Activated CD8-positive, alpha-beta memory T cell treated with anti-CD3 and anti-CD28 coated beads, Interleukin-2, amount 50 U/mL, for 24 hours (primary cell): ENCODE data around the gene EPHA6.
"Not testable (repeated sequence)": the region's sequence is repeated elsewhere in the genome, so short reads cannot be mapped to it uniquely, and the experiment has no call there.

Experiments used
- DNase-seq: peaks from one replicate; pipeline ENCODE4 v3.0.0-alpha.2; 2020; ENCODE audit errors: extremely low read depth

The EPHA6 gene

GRCh38 chr3:97181704-97182103 lies 367.3 kb downstream of the EPHA6 start:
- no peak for DNase-seq

- DNase-seq: no peak
These were observed 373.4 kb downstream of the EPHA6 start for GRCh38 chr3:97187771-97188170.

- DNase-seq: no peak
These were observed 375.4 kb downstream of the EPHA6 start for GRCh38 chr3:97189835-97190234.

- DNase-seq: no peak
These were observed 382.7 kb downstream of the EPHA6 start for GRCh38 chr3:97197083-97197482.

- no peak for DNase-seq
These were observed 383.4 kb downstream of the EPHA6 start for GRCh38 chr3:97197830-97198229.

GRCh38 chr3:97200387-97200786 lies 386.0 kb downstream of the EPHA6 start:
- DNase-seq: no peak

GRCh38 chr3:97201814-97202213 lies 387.4 kb downstream of the EPHA6 start:
- no peak for DNase-seq

GRCh38 chr3:97228966-97229365 lies 414.6 kb downstream of the EPHA6 start:
- no peak for DNase-seq

GRCh38 chr3:97230486-97230885 lies 416.1 kb downstream of the EPHA6 start:
- no peak for DNase-seq

- no peak for DNase-seq
These were observed 418.1 kb downstream of the EPHA6 start for GRCh38 chr3:97232393-97233034.

GRCh38 chr3:97235179-97235578 lies 420.8 kb downstream of the EPHA6 start:
- DNase-seq: no peak

GRCh38 chr3:97235611-97236315 lies 421.4 kb downstream of the EPHA6 start:
- no peak for DNase-seq

GRCh38 chr3:97241417-97241816 lies 427.0 kb downstream of the EPHA6 start:
- no peak for DNase-seq

GRCh38 chr3:97245201-97245910 lies 431.0 kb downstream of the EPHA6 start:
- no peak for DNase-seq

GRCh38 chr3:97256060-97256459 lies 441.7 kb downstream of the EPHA6 start:
- no peak for DNase-seq

- no peak for DNase-seq
These were observed 443.7 kb downstream of the EPHA6 start for GRCh38 chr3:97257942-97258697.

- DNase-seq: no peak
These were observed 444.9 kb downstream of the EPHA6 start for GRCh38 chr3:97259263-97259662.

- no peak for DNase-seq
These were observed 449.8 kb downstream of the EPHA6 start for GRCh38 chr3:97264180-97264579.

- no peak for DNase-seq
These were observed 451.0 kb downstream of the EPHA6 start for GRCh38 chr3:97265237-97266005.

- no peak for DNase-seq
These were observed 454.8 kb downstream of the EPHA6 start for GRCh38 chr3:97269202-97269601.

GRCh38 chr3:97276879-97277550 lies 462.6 kb downstream of the EPHA6 start:
- not testable (repeated sequence) for DNase-seq
